GM18517 (cell line): ENCODE results near the gene RGL1.

ENCODE experiments used
- ATAC-seq: cut with Tn5 transposase; IDR thresholded peaks from one replicate; pipeline ENCODE4 v1.9.1; 2021; ENCODE audit warnings: mild to moderate bottlenecking, moderate library complexity; ENCODE audit not compliant: unreplicated experiment

RGL1 gene

DNA sequence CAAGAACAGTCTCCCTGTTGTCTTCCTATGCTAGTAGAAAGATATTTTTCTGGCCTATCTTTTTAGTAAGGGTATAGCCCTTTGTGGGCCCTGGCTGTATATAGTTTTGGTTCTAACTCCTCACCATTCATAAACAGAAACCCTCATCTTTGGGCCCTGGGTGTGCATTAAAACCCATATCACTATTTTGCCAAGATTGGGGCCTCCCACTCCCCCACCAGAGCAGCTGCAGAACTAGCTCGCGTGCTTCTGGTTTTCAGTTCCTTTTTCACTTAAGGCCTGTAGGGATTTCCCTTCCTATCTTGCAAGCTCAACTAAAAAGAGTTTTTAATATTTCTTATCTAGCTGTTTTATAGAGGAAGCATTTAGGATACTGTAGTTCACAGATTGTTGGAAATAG, 106.4 kb downstream of the RGL1 start:
- ATAC-seq = peak; percentile 74

DNA sequence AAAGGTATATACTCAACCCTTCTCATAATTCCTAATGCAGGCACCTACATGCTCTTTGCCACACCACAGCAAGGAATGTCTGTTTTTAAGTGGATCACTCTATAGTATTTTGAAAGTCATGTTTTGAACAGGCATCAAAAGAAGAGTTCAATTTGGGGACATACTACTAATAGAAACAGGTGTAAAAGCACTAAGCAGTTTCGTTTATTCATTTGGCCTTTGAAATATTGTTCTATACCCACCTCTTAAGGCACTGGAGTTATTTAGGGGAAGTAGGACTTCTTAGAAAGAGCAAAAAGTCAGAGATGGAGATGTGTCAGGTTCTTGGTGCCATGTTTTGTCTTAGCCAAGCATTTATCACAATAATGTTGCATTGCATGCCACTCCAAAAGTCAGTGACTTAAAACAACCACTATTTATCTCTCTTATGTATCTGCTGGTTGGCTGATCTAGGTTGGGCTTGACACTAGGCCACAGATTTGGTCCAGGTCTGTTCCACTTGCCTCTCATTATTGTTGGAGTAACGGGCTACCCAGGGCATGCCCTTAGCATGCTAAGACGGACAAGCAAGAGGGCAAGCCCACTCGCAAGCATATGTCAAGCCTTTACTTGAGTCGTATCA, 107.5 kb downstream of the RGL1 start:
- ATAC-seq = peak; percentile 71

DNA sequence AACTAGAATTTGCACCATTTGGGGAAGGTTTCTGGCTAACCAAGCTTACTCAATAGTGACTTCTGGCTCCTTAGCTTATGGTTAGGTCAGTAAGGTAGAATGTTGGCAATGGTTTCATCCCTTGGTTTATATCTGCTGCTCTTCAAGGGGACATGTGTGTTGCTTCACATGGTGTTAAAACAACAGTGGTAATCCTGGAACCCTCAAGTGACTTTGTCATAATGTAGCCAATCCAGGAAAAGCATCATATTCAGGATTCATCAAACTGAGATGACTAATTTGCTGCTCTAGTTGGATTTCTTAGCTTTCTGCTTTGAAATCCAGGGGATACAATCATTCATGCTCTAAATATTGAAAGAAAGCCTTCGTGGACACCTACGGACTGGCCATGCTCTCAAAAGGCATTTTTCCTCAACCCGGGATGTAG, 108.7 kb downstream of the RGL1 start:
- no peak for ATAC-seq

GRCh38 chr1:183914276-183914675, 109.4 kb downstream of the RGL1 start:
- no peak for ATAC-seq

GRCh38 chr1:183914891-183915290, 110.0 kb downstream of the RGL1 start:
- no peak for ATAC-seq

DNA sequence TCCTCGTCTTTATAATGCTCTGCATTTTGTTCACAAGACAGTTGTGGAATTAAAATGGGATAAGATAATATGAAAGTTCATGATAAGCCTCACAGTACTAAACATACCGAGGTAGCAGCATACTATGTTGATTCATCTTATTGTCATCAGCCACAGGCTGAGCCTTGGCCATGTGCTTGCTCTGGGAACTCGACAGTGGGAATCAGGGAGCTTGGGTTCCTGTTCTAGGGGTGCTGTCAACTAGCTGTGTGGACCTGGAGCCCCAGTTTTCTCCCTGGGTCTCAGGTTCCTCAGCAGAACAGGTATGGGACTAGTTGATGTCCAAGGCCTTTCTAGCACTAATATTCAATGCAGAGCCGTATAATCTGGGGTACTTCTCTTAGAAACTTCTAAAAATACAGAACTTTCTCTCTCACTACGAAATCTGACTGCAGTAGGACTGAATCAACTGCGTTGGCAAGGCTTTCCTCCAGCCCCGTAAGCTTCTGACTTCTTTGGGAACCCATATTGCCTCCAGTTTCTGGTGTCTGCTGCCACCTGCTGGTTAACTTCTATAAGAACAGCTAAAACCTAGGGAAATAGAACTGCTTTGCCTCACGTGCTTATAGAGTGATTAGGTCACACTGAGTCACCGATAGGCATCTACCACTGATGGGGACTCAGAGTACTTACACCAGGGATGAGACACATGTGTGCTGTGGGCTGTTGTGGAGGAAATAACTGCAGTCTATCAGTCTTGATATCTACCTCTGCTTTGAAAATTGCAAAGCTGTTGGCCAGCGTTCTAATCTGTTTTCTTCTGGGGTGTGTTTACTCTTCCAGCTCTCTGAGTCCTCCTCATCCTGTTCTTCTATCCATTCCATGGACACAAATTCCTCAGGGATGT, 110.9 kb downstream of the RGL1 start:
- peak; percentile 45 for ATAC-seq

DNA sequence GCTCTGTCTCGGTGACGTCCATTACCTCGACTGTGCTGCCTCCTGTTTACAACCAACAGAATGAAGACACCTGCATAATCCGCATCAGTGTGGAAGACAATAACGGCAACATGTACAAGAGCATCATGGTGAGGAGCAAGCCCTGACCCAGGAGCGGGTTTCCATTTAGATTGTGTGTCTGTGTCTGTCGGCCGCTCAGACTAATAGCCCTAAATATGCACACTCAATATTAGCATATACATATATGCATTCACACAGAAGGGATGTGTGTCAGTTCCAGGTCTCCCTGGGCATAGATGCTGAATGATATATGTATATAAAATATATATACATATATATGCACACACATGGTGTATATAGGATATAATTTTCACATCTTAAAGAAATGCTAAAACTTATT, 111.7 kb downstream of the RGL1 start:
- no peak for ATAC-seq

DNA sequence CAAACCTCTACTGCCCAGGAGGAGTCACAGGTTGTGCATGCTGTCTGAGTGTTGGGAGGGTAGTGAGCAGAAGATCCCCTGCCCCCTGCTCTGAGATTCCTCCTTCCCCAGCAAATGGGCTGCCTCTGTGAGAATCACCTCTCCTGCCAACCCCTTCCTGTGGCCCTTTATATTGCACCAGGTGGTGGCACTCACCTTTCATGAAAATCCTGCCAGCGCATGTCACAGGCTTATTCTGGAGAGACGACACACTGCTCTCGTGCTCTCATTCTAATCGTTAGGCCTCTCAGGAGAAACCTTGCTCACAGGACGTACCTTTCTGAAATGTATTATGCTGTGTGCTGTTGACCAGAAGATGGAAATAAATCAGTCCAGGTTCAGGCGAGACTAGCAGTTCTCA, 113.7 kb downstream of the RGL1 start:
- no peak for ATAC-seq

GRCh38 chr1:183920651-183921050, 115.7 kb downstream of the RGL1 start:
- no peak for ATAC-seq

- ATAC-seq = no peak
Measured at GRCh38 chr1:183922197-183922596, 117.3 kb downstream of the RGL1 start.

DNA sequence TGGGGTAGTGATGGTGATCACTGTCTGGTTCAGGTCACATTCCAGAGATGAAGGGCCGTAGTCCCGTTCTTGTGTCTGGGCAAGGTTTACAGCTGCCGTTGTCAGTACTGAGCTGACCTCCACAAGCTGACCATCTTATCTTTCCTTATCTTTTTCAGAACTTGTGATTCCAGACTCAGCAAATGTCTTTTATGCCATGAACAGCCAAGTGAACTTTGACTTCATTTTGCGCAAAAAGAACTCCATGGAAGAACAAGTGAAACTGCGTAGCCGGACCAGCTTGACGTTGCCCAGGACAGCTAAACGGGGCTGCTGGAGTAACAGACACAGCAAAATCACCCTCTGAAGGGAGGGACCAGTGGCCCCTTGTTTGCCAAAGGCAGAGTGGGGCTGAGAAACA, 121.0 kb downstream of the RGL1 start:
- ATAC-seq = no peak

GRCh38 chr1:183926983-183927382, 122.1 kb downstream of the RGL1 start:
- no peak for ATAC-seq

DNA sequence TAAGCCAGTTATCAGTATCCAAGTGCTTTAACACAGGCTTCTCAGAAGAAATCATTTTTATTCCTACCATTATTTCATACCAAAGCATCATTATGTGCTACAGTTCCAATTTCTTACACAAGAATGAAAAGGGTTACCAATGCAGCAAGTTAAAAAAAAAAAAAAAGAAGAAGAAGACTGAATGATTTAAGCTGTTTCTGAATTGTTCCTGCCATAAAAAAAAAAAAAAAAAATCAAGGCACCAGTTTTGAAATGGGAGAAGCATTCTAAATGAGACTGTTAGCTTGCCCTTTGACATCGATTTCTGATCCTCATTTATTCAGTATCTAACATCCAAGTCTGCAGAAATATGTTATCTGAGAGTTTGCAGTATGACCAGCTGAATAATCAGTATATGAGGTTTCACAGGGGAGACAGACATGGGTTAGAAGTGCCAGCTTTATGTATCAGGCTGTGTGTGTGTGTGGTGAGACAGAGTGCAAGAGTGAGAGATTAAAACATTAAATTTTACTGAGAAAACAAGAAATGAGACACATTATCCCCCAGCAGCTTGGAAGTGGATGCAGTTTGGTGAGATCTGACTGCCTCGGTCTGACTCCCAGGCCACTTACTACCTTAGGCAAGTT, 126.8 kb downstream of the RGL1 start:
- ATAC-seq = no peak

- no peak for ATAC-seq
Measured at GRCh38 chr1:183932412-183932811, 127.5 kb downstream of the RGL1 start.

DNA sequence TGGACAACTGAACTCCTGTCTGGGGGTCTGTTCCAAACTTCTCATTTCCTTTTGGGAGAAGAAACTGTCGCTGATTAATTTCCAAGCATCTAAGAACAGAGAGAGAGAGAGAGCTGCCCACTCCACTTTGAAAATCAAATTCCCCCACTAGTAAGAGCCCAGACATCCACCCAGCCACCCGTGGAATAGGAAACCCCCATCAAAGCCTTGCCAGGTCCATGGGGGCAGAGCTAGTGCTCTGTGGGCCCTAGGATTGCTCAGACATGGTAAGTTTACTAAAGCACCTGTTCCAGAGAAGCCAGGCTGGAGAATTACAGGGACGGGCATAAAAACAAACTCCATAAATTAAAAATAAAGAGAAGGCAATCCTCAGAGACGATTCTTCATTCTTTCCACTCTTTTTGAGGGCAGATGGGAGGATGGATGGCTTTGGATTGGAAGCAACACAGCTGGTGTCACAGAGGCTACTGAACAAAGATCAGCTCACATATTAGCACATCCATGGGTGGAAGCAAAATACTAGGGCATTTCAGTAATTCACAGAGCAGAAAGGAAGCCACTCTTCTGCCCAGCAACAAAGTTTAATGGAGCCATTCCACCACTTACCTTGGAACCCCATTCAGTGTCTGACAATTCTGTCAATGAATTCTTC, 128.7 kb downstream of the RGL1 start:
- ATAC-seq = no peak

GRCh38 chr1:183934314-183934713, 129.4 kb downstream of the RGL1 start:
- ATAC-seq = no peak

DNA sequence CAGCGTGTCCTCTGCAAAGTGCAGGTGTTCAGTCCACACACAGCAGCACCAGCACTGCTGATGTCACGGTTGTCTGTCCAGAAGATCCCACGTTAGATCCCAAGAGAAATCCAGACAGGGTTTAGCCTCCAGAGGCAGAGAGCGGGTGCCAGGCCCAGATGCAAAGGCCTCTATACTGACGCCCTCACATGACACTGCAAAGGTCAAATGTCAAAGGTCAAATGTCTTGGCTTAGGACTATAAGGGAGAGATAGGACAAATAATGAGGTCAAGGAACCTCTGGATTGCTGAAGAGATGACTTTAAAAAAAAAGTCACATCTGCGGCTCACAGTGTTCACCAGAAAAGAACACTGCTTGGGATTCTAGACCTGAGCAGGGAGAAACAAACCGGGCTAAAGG, 131.1 kb downstream of the RGL1 start:
- no peak for ATAC-seq

DNA sequence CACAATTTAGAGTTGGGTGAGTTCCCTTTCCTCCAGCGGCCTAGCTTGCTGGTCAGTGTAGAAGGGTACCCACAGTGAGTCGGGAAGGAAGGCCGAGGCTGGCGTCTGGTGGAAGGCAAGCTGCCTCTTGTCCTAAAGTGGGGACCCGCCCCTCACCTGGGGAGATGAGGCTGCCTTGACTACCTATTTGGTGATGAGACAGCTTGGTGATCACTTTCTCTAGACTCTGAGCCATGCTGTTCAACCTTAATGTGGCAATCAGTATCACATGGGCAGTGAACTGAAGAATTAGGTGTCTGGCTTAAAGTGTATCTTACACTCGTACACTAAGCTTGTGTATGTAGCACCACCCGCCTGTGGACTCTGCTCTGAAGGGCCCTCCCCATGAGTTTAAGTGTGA, 131.9 kb downstream of the RGL1 start:
- ATAC-seq = no peak

- no peak for ATAC-seq
Measured at GRCh38 chr1:183937611-183938010, 132.7 kb downstream of the RGL1 start.

DNA sequence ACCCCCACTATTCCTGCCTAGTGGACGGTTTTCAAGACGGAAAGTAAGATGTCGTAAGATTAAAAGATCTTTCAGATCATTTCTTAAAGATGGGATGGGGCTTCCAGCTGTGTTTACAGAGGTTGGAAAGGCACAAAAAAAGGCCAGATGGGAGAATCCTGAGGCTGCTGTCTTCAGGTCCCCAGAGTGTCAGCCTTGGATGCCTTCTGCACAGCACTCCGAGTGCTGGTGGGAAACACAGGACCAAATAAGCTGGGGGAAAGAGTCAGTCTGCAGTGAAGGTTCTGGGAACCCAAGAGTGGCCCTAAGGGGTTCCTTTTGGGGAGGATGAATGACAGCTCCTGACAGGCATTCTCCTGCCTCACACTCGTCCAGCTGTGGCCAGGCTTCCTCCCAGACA, 136.1 kb downstream of the RGL1 start:
- no peak for ATAC-seq

GRCh38 chr1:183942933-183943693, 138.2 kb downstream of the RGL1 start:
- peak; percentile 66 for ATAC-seq
